AG04450 (cell line): Measurements from ENCODE around the gene PRTG. TPM values are rescaled to one million over a fixed set of nuclear protein-coding genes. Genes with fewer than 3 reads are reported as not detected.

Experiments
- CTCF ChIA-PET: fragments of 300-600, 350-600 bp; formaldehyde crosslinking; extraction: SDS; loops from one replicate; lab custom pipeline; 2022; ENCODE audit warnings: antibody characterized with exemption, inconsistent platforms; lab: Charles Lee
- POLR2A ChIA-PET: fragments of 350-600 bp; formaldehyde crosslinking; extraction: SDS; loops from one replicate; lab custom pipeline; 2021; ENCODE audit warnings: antibody characterized with exemption, inconsistent platforms; lab: Yijun Ruan, JAX
- DNase-seq: peaks from one replicate; pipeline ENCODE4 v3.0.0-alpha.2; 2011; ENCODE audit warnings: low read depth, low spot score
- H3K27ac ChIP-seq: one replicate; pipeline ENCODE4 v1.5.1; 2012; ENCODE audit warnings: low read depth, low read length, control low read depth
- H3K27me3 ChIP-seq: one replicate; pipeline ENCODE4 v1.6.0; 2012; ENCODE audit warnings: low read length; ENCODE audit not compliant: control insufficient read depth, insufficient read depth
- H3K4me3 ChIP-seq: 2 replicates; pipeline ENCODE4 v1.5.1; 2011; ENCODE audit warnings: mild to moderate bottlenecking, low read depth, low read length, control low read depth
- H3K9me3 ChIP-seq: 2 replicates; pipeline ENCODE4 v1.5.1; 2012; ENCODE audit warnings: low read length; ENCODE audit not compliant: control insufficient read depth, insufficient read depth
- polyA plus RNA-seq: library from polyadenylated mRNA; depleted of rRNA; stranded (reverse); fragments of >200 nt; gene quantifications from 2 replicates; pipeline ENCODE4 v1.2.3, GENCODE V29; 2011
- TF ChIP-seq, protein P1 (sequence below): IDR thresholded peaks from 2 replicates; pipeline ENCODE4 v1.5.1; 2011; ENCODE audit warnings: low read depth, low read length, control low read depth, inconsistent platforms

The PRTG gene
- polyA plus RNA-seq, 1 experiment: 1.2 TPM

DNA sequence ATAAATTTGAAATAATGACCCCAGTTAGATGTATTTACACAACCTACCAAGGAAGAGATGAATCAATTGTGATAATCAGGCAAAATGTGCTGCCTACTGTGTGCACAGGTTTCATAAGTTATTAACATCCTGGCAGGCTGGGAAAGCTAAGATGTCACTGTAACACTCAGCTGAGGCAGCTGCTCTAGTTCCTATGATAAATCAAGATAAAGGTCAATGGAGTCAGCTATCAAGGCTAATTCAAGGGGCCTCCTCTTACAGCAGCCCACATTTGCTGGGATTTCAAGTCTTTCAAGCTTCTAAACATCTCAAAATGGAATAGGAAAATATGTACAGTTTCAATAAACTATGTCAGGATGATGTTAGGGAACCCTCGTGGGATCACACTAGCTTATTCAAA lies 84.1 kb downstream of the PRTG start:
- ChIA-PET CTCF (interaction anchor here (0.7 to 2.6 kb wide), 4 partner anchors 10 to 38 kb away, joined by 3 to 7 read pairs (median 6); no protein-coding TSS in a partner anchor), POLR2A (no interaction called here)
- H3K27me3 ChIP-seq: no peaks in the 10 kb centered on the region
- H3K4me3 ChIP-seq: no peak overlapping the region
- no peak for DNase-seq
- TF ChIP-seq, protein P1, sequence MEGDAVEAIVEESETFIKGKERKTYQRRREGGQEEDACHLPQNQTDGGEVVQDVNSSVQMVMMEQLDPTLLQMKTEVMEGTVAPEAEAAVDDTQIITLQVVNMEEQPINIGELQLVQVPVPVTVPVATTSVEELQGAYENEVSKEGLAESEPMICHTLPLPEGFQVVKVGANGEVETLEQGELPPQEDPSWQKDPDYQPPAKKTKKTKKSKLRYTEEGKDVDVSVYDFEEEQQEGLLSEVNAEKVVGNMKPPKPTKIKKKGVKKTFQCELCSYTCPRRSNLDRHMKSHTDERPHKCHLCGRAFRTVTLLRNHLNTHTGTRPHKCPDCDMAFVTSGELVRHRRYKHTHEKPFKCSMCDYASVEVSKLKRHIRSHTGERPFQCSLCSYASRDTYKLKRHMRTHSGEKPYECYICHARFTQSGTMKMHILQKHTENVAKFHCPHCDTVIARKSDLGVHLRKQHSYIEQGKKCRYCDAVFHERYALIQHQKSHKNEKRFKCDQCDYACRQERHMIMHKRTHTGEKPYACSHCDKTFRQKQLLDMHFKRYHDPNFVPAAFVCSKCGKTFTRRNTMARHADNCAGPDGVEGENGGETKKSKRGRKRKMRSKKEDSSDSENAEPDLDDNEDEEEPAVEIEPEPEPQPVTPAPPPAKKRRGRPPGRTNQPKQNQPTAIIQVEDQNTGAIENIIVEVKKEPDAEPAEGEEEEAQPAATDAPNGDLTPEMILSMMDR: no peak
- H3K9me3 ChIP-seq: no peaks in the 10 kb centered on the region
- H3K27ac ChIP-seq: no peak overlapping the region

DNA sequence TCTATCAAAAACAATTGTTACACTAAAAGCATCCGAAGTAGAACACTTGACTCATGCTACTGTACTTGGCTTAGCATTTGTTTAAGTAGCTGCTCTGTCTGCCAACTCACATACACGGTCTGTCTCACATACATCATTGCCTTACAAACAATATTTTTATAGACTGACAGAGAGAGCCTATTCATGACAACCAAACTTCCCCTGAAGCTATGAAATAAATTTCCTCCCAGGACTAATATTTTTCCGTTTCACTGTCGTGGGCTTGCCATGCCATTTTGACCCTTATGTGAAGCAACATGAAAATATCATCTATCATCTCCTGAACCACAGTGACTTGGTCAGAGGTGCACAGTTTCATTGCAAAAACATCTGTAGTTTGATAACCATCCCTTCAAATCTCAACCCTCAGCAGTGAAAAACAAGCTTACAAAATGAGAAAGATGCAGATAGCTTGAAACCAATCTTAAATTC lies 88.4 kb downstream of the PRTG start:
- Histone ChIP-seq H3K4me3 (no peak overlapping the region), H3K9me3 (no peaks in the 10 kb centered on the region), H3K27ac (no peak overlapping the region), H3K27me3 (no peaks in the 10 kb centered on the region)
- ChIA-PET POLR2A (interaction anchor here (0.6 kb wide), 1 partner anchor 56 kb away, joined by 3 read pairs; no protein-coding TSS in a partner anchor), CTCF (interaction anchor here (1.0 kb wide), 1 partner anchor 192 kb away, joined by 4 read pairs; no protein-coding TSS in a partner anchor)
- DNase-seq: peak; percentile 3
- TF ChIP-seq, protein P1: no peak

GRCh38 chr15:55652909-55653495 lies 90.0 kb downstream of the PRTG start:
- DNase-seq: no peak
- no peaks in the 10 kb centered on the region for H3K9me3 ChIP-seq
- H3K4me3 ChIP-seq: no peak overlapping the region
- ChIA-PET POLR2A (no interaction called here), CTCF (interaction anchor here (0.9 to 1.0 kb wide), 3 partner anchors 10 to 193 kb away, joined by 3 to 4 read pairs (median 4); no protein-coding TSS in a partner anchor)
- H3K27me3 ChIP-seq: no peaks in the 10 kb centered on the region
- no peak overlapping the region for H3K27ac ChIP-seq
- TF ChIP-seq, protein P1: no peak

DNA sequence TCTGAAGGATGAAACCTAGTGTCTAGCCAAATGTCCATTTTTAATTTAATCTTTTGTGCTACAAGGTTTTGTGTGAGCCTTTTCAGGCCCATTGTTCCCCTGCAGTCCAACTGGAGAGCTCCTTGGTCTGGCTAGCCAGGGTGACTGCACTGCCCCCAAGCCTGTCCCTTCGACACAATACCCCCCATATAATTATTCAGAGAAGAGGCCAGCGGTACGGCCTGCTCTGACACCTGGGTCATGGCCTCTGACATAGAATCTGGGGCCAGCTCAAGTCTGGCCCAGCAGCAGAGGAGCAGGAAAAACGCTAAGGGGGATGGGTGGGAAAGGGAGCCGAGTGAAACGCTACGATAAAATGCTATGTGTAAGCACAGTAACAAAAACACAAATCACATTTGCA lies 90.6 kb downstream of the PRTG start:
- H3K9me3 ChIP-seq: no peaks in the 10 kb centered on the region
- ChIA-PET CTCF (interaction anchor here (0.9 to 1.0 kb wide), 3 partner anchors 9 to 194 kb away, joined by 3 to 4 read pairs (median 4); no protein-coding TSS in a partner anchor), POLR2A (interaction anchor here (0.6 kb wide), 1 partner anchor 164 kb away, joined by 9 read pairs; no protein-coding TSS in a partner anchor)
- no peak for DNase-seq
- no peaks in the 10 kb centered on the region for H3K27me3 ChIP-seq
- TF ChIP-seq, protein P1: no peak
- H3K4me3 ChIP-seq: no peak overlapping the region
- no peak overlapping the region for H3K27ac ChIP-seq

DNA sequence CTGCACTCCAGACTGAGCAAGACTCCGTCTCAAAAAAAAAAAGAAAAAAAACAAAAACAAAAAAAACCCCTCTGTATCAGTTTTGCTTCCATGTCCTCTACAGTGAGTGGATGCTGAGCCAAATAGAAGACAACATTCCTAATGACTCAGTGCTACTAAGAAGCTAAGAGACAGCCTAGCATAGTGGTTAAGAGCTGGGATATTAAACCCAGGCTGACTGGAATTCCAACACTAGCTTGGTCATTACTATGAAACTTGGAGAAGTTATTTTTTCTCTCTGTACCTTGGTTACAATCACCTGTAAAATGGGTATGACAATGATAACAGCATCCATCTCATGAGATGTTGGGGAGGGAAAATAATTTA lies 93.9 kb downstream of the PRTG start:
- POLR2A ChIA-PET: interaction anchor here (1.2 kb wide), 1 partner anchor 268 kb away, joined by 4 read pairs; no protein-coding TSS in a partner anchor

More for the DNA sequence above, 93.9 kb downstream of the PRTG start:
- Histone ChIP-seq H3K27ac (no peak overlapping the region), H3K4me3 (no peak overlapping the region), H3K9me3 (no peaks in the 10 kb centered on the region), H3K27me3 (no peaks in the 10 kb centered on the region)
- TF ChIP-seq, protein P1: no peak
- CTCF ChIA-PET: interaction anchor here (0.6 to 4.1 kb wide), 29 partner anchors 9 to 780 kb away, joined by 3 to 56 read pairs (median 4); no protein-coding TSS in a partner anchor
- peak; percentile 27 for DNase-seq
